Measurements from ENCODE around the gene R3HDM4.
"Not testable (repeated sequence)": the region's sequence is repeated elsewhere in the genome, so short reads cannot be mapped to it uniquely, and the experiment has no call there.

Gene R3HDM4

GRCh38 chr19:853614-854220 lies 59.3 kb downstream of the R3HDM4 start:
- not testable (repeated sequence) for DNase-seq

- DNase-seq = no peak
Measured at GRCh38 chr19:853014-853585, 59.9 kb downstream of the R3HDM4 start.

- no peak for DNase-seq
Measured at GRCh38 chr19:852136-853013, 60.6 kb downstream of the R3HDM4 start, which contains the start of gene ELANE. ELANE (plus strand) TSS chr19:852303; CDS start chr19:852329, 26 bp downstream.

GRCh38 chr19:850979-851335 lies 62.1 kb downstream of the R3HDM4 start:
- DNase-seq = no peak

- DNase-seq = peak; percentile 54
Measured at GRCh38 chr19:850221-850978, 62.6 kb downstream of the R3HDM4 start.

GRCh38 chr19:849195-849594 lies 63.8 kb downstream of the R3HDM4 start:
- not testable (repeated sequence) for DNase-seq

GRCh38 chr19:848386-848921 lies 64.6 kb downstream of the R3HDM4 start:
- DNase-seq = no peak
